Activated CD4-positive, alpha-beta T cell treated with anti-CD3 and anti-CD28 coated beads, Interleukin-2, amount 10 ng/mL, durations not matched to agents 7 days and 5 days (primary cell): Measurements from ENCODE around the gene HDLBP. TPM values are rescaled to one million over a fixed set of nuclear protein-coding genes. Genes with fewer than 3 reads are reported as not detected.
"Not testable (repeated sequence)": the region's sequence is repeated elsewhere in the genome, so short reads cannot be mapped to it uniquely, and the experiment has no call there.

Experiments
- CTCF ChIA-PET: fragments of 350-600 bp; sonication (Branson Sonifier 250); formaldehyde crosslinking; loops from one replicate; lab custom pipeline; 2021; ENCODE audit warnings: antibody characterized with exemption; lab: Charles Lee
- POLR2A ChIA-PET: fragments of 350-600 bp; sonication (Branson Sonifier 250); formaldehyde crosslinking; loops from one replicate; lab custom pipeline; 2021; ENCODE audit warnings: antibody characterized with exemption; lab: Charles Lee
- DNase-seq: peaks from one replicate; pipeline ENCODE4 v3.0.0-alpha.2; 2020
- H3K27ac Mint-ChIP-seq: one replicate; pipeline ENCODE4 v1.8.0; 2021; ENCODE audit warnings: mild to moderate bottlenecking, moderate library complexity, mixed read lengths
- H3K27me3 Mint-ChIP-seq: one replicate; pipeline ENCODE4 v1.8.0; 2021; ENCODE audit warnings: mixed read lengths
- H3K36me3 Mint-ChIP-seq: one replicate; pipeline ENCODE4 v1.8.0; 2021; ENCODE audit warnings: low read depth, mixed read lengths
- H3K4me1 Mint-ChIP-seq: one replicate; pipeline ENCODE4 v1.8.0; 2021; ENCODE audit warnings: mixed read lengths
- H3K4me3 Mint-ChIP-seq: one replicate; pipeline ENCODE4 v1.8.0; 2021; ENCODE audit warnings: mild to moderate bottlenecking, moderate library complexity, mixed read lengths
- H3K9me3 Mint-ChIP-seq: one replicate; pipeline ENCODE4 v1.8.0; 2021; ENCODE audit warnings: mixed read lengths
- total RNA-seq, 2 experiments: library from RNA; stranded (reverse); gene quantifications; one replicate each; pipeline ENCODE4 v1.2.3, GENCODE V29; 2021

Gene HDLBP
- total RNA-seq, 2 experiments from 2014 or later, result 198 to 203 TPM

GRCh38 chr2:241278306-241278705, 37.2 kb downstream of the HDLBP start:
- H3K4me3 Mint-ChIP-seq, POLR2A ChIA-PET, DNase-seq, H3K27ac Mint-ChIP-seq, H3K27me3 Mint-ChIP-seq: not testable (repeated sequence)
- Mint-ChIP-seq H3K9me3 (peaks cover 13% of the 10 kb centered on the region), H3K36me3 (peaks cover 27% of the 10 kb centered on the region), H3K4me1 (peaks cover 37% of the 10 kb centered on the region)
- CTCF ChIA-PET, result interaction anchor here (0.6 kb wide), 1 partner anchor 40 kb away, joined by 5 read pairs; no protein-coding TSS in a partner anchor

- ChIA-PET CTCF (interaction anchor here (1.3 kb wide), 1 partner anchor 16 kb away, joined by 4 read pairs; no protein-coding TSS in a partner anchor), POLR2A (no interaction called here)
- H3K27me3 Mint-ChIP-seq, result no peaks in the 10 kb centered on the region
- H3K4me1 Mint-ChIP-seq, result peaks cover 43% of the 10 kb centered on the region
- H3K9me3 Mint-ChIP-seq, result peaks cover 13% of the 10 kb centered on the region
- peaks cover 27% of the 10 kb centered on the region for H3K36me3 Mint-ChIP-seq
- H3K27ac Mint-ChIP-seq, result no peak overlapping the region
- no peak for DNase-seq
- H3K4me3 Mint-ChIP-seq, result no peak overlapping the region
These were observed 39.6 kb downstream of the HDLBP start for GRCh38 chr2:241275910-241276309.

GRCh38 chr2:241275504-241275903, 40.0 kb downstream of the HDLBP start:
- Mint-ChIP-seq H3K9me3 (peaks cover 13% of the 10 kb centered on the region), H3K36me3 (peaks cover 27% of the 10 kb centered on the region), H3K4me3 (no peak overlapping the region), H3K27me3 (no peaks in the 10 kb centered on the region), H3K4me1 (peaks cover 44% of the 10 kb centered on the region), H3K27ac (no peak overlapping the region)
- DNase-seq, result no peak
- POLR2A ChIA-PET, result no interaction called here
- CTCF ChIA-PET, result interaction anchor here (1.3 kb wide), 1 partner anchor 17 kb away, joined by 4 read pairs; no protein-coding TSS in a partner anchor

- Mint-ChIP-seq H3K4me1 (peaks cover 44% of the 10 kb centered on the region), H3K27me3 (no peaks in the 10 kb centered on the region), H3K4me3 (no peak overlapping the region), H3K27ac (no peak overlapping the region), H3K36me3 (peaks cover 27% of the 10 kb centered on the region), H3K9me3 (peaks cover 13% of the 10 kb centered on the region)
- no peak for DNase-seq
- ChIA-PET POLR2A (no interaction called here), CTCF (interaction anchor here (1.0 kb wide), 1 partner anchor 40 kb away, joined by 3 read pairs; no protein-coding TSS in a partner anchor)
These were observed 41.3 kb downstream of the HDLBP start for GRCh38 chr2:241274127-241274526.

GRCh38 chr2:241273210-241274020, 42.1 kb downstream of the HDLBP start:
- Mint-ChIP-seq H3K27ac (peak overlapping the region; percentile 46), H3K4me1 (peaks cover 47% of the 10 kb centered on the region), H3K27me3 (no peaks in the 10 kb centered on the region), H3K4me3 (peak overlapping the region; percentile 58), H3K36me3 (peaks cover 28% of the 10 kb centered on the region), H3K9me3 (peaks cover 13% of the 10 kb centered on the region)
- no peak for DNase-seq
- ChIA-PET CTCF (interaction anchor here (0.6 to 1.0 kb wide), 2 partner anchors 41 to 216 kb away, joined by 3 to 4 read pairs; no protein-coding TSS in a partner anchor), POLR2A (no interaction called here)

- CTCF ChIA-PET, result no interaction called here
- POLR2A ChIA-PET, result no interaction called here
- peak; percentile 44 for DNase-seq
- Mint-ChIP-seq H3K36me3 (peaks cover 33% of the 10 kb centered on the region), H3K27ac (peak overlapping the region; percentile 46), H3K27me3 (no peaks in the 10 kb centered on the region), H3K9me3 (peaks cover 13% of the 10 kb centered on the region), H3K4me1 (peaks cover 42% of the 10 kb centered on the region), H3K4me3 (peak overlapping the region; percentile 58)
These were observed 42.9 kb downstream of the HDLBP start for GRCh38 chr2:241272303-241273209.

- Mint-ChIP-seq H3K36me3 (peaks cover 30% of the 10 kb centered on the region), H3K4me3 (peak overlapping the region; percentile 82), H3K27me3 (no peaks in the 10 kb centered on the region), H3K27ac (peak overlapping the region; percentile 89), H3K9me3 (peaks cover 13% of the 10 kb centered on the region), H3K4me1 (peaks cover 42% of the 10 kb centered on the region)
- POLR2A ChIA-PET, result no interaction called here
- peak; percentile 67 for DNase-seq
- CTCF ChIA-PET, result no interaction called here
These were observed 43.7 kb downstream of the HDLBP start for GRCh38 chr2:241271706-241272302.

- peak overlapping the region; percentile 82 for H3K4me3 Mint-ChIP-seq
- DNase-seq, result no peak
- ChIA-PET POLR2A (no interaction called here), CTCF (no interaction called here)
- peaks cover 30% of the 10 kb centered on the region for H3K36me3 Mint-ChIP-seq
- H3K27ac Mint-ChIP-seq, result no peak overlapping the region
- H3K27me3 Mint-ChIP-seq, result no peaks in the 10 kb centered on the region
- peaks cover 42% of the 10 kb centered on the region for H3K4me1 Mint-ChIP-seq
- peaks cover 6% of the 10 kb centered on the region for H3K9me3 Mint-ChIP-seq
These were observed 44.9 kb downstream of the HDLBP start for GRCh38 chr2:241270531-241270930.

GRCh38 chr2:241269707-241270520, 45.6 kb downstream of the HDLBP start:
- H3K27ac Mint-ChIP-seq, result no peak overlapping the region
- no peak for DNase-seq
- peaks cover 42% of the 10 kb centered on the region for H3K4me1 Mint-ChIP-seq
- no peak overlapping the region for H3K4me3 Mint-ChIP-seq
- peaks cover 26% of the 10 kb centered on the region for H3K36me3 Mint-ChIP-seq
- no peaks in the 10 kb centered on the region for H3K27me3 Mint-ChIP-seq
- POLR2A ChIA-PET, result no interaction called here
- CTCF ChIA-PET, result no interaction called here
- no peaks in the 10 kb centered on the region for H3K9me3 Mint-ChIP-seq

GRCh38 chr2:241268716-241269445, 46.6 kb downstream of the HDLBP start:
- H3K4me3 Mint-ChIP-seq, result no peak overlapping the region
- H3K27ac Mint-ChIP-seq, result no peak overlapping the region
- ChIA-PET CTCF (interaction anchor here (0.7 kb wide), 1 partner anchor 28 kb away, joined by 4 read pairs; no protein-coding TSS in a partner anchor), POLR2A (no interaction called here)
- no peaks in the 10 kb centered on the region for H3K9me3 Mint-ChIP-seq
- DNase-seq, result no peak
- peaks cover 37% of the 10 kb centered on the region for H3K4me1 Mint-ChIP-seq
- H3K36me3 Mint-ChIP-seq, result peaks cover 24% of the 10 kb centered on the region
- H3K27me3 Mint-ChIP-seq, result no peaks in the 10 kb centered on the region

GRCh38 chr2:241268306-241268705, 47.2 kb downstream of the HDLBP start:
- no peak for DNase-seq
- H3K27me3 Mint-ChIP-seq, result no peaks in the 10 kb centered on the region
- peaks cover 32% of the 10 kb centered on the region for H3K4me1 Mint-ChIP-seq
- H3K9me3 Mint-ChIP-seq, result no peaks in the 10 kb centered on the region
- ChIA-PET POLR2A (no interaction called here), CTCF (interaction anchor here (0.7 kb wide), 1 partner anchor 29 kb away, joined by 4 read pairs; no protein-coding TSS in a partner anchor)
- H3K27ac Mint-ChIP-seq, result no peak overlapping the region
- peaks cover 26% of the 10 kb centered on the region for H3K36me3 Mint-ChIP-seq
- H3K4me3 Mint-ChIP-seq, result no peak overlapping the region
